PFSK-1 (cell line): ENCODE results near the gene RAB31.

ENCODE experiments used
- FOXP2 ChIP-seq: optimal IDR thresholded peaks from 2 replicates; pipeline ENCODE3; 2011; ENCODE audit warnings: borderline replicate concordance, control low read depth, inconsistent platforms; ENCODE audit not compliant: insufficient read depth; ENCODE audit errors: extremely low read length, extremely low read depth
- POLR2AphosphoS5 ChIP-seq: IDR thresholded peaks from 2 replicates; pipeline ENCODE4 v1.6.1; 2012; ENCODE audit warnings: low read depth, mild to moderate bottlenecking, control low read depth, low read length, moderate library complexity
- SIN3A ChIP-seq: IDR thresholded peaks from 2 replicates; pipeline ENCODE4 v1.6.1; 2012; ENCODE audit warnings: mild to moderate bottlenecking, low read length, moderate library complexity, borderline replicate concordance; ENCODE audit not compliant: insufficient read depth
- TAF1 ChIP-seq: IDR thresholded peaks from 2 replicates; pipeline ENCODE4 v1.6.1; 2012; ENCODE audit warnings: low read length, control low read depth, borderline replicate concordance; ENCODE audit not compliant: insufficient read depth
- TF ChIP-seq, protein P1 (sequence below), 2 experiments: IDR thresholded peaks; 2 replicates each; pipeline versions ENCODE4 v1.6.1 to v1.8.0; 2011 to 2012; ENCODE audit warnings: low read depth in 2 of 2, low read length in 2 of 2, control low read depth in 1 of 2, inconsistent platforms in 1 of 2, mild to moderate bottlenecking in 1 of 2, moderate library complexity in 1 of 2; ENCODE audit not compliant: insufficient read depth in 1 of 2

RAB31 gene

DNA sequence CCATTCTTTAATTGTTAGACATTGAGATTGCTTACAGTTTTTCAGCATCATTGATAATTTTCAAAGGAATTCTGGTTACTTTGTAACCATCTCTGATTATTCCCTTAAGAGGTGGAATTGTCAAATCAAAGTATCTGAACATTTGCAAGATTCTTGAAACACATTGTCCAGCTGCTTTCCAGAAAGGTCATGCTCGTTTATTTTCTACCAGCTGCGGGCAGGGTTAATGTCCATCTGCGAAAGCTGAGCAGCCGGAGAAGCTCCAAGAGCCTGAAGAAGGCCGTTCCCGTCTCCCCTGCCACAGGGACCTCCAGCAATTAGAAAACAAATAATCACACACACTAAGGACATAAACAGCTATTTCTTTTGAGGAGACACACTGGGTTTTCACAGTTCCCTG lies 101.6 kb downstream of the RAB31 start:
- TF ChIP-seq FOXP2 (no peak), SIN3A (no peak), TAF1 (no peak), POLR2AphosphoS5 (no peak)
- TF ChIP-seq, protein P1, sequence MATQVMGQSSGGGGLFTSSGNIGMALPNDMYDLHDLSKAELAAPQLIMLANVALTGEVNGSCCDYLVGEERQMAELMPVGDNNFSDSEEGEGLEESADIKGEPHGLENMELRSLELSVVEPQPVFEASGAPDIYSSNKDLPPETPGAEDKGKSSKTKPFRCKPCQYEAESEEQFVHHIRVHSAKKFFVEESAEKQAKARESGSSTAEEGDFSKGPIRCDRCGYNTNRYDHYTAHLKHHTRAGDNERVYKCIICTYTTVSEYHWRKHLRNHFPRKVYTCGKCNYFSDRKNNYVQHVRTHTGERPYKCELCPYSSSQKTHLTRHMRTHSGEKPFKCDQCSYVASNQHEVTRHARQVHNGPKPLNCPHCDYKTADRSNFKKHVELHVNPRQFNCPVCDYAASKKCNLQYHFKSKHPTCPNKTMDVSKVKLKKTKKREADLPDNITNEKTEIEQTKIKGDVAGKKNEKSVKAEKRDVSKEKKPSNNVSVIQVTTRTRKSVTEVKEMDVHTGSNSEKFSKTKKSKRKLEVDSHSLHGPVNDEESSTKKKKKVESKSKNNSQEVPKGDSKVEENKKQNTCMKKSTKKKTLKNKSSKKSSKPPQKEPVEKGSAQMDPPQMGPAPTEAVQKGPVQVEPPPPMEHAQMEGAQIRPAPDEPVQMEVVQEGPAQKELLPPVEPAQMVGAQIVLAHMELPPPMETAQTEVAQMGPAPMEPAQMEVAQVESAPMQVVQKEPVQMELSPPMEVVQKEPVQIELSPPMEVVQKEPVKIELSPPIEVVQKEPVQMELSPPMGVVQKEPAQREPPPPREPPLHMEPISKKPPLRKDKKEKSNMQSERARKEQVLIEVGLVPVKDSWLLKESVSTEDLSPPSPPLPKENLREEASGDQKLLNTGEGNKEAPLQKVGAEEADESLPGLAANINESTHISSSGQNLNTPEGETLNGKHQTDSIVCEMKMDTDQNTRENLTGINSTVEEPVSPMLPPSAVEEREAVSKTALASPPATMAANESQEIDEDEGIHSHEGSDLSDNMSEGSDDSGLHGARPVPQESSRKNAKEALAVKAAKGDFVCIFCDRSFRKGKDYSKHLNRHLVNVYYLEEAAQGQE (IDR thresholded peaks at IDR 0.05; ENCODE audit: insufficient read depth in 1 of 2, low read depth in 2 of 2, low read length in 2 of 2) = no peak

DNA sequence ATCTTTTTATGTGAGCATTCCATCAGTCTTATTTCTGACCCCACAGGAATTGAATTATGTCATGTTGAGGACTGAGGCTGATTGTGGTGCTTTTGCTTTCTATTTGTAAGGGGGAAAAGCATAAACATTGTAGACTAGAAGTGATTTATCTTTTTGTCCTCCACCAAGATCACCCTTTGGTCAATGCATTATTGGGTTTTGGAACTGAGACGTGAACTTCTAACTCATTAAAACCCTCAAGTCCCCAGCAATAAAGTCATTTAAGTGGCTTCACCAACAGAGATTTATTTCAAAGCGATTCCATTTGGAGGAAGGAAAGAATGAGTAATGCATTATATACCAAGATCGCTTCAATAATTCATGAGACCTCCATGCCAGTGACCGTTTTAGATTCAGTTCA lies 102.2 kb downstream of the RAB31 start:
- TF ChIP-seq TAF1 = no peak
- no peak for TF ChIP-seq SIN3A
- TF ChIP-seq FOXP2 = no peak
- no peak for TF ChIP-seq POLR2AphosphoS5
- TF ChIP-seq, protein P1 (IDR thresholded peaks at IDR 0.05; ENCODE audit: insufficient read depth in 1 of 2, low read depth in 2 of 2, low read length in 2 of 2) = no peak

- TF ChIP-seq TAF1 (no peak), FOXP2 (no peak), SIN3A (no peak), POLR2AphosphoS5 (no peak)
- TF ChIP-seq, protein P1 (IDR thresholded peaks at IDR 0.05; ENCODE audit: insufficient read depth in 1 of 2, low read depth in 2 of 2, low read length in 2 of 2) = no peak
These were observed 103.0 kb downstream of the RAB31 start for GRCh38 chr18:9810994-9811705.

DNA sequence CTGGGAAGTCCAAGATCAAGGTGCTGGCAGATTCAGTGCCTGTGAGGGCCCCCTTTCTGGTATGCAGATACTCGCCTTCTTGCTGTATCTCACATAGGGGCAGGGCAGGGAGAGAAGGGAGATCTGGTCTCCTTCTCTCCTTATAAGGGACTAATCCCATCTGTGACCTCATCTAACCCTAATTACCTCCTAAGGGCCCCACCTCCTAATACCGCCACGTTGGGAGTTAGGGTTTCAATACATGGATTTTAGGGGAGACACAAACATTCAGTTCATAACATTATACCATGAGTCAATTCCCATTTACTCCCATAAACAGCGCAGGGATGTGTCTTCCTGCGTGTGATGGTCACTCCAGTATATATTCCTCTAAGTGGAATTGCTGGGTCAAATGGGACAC lies 103.9 kb downstream of the RAB31 start:
- no peak for TF ChIP-seq SIN3A
- TF ChIP-seq TAF1 = no peak
- no peak for TF ChIP-seq POLR2AphosphoS5
- TF ChIP-seq, protein P1 (IDR thresholded peaks at IDR 0.05; ENCODE audit: insufficient read depth in 1 of 2, low read depth in 2 of 2, low read length in 2 of 2) = no peak
- TF ChIP-seq FOXP2 = no peak

- no peak for TF ChIP-seq SIN3A
These were observed 106.3 kb downstream of the RAB31 start for GRCh38 chr18:9814431-9814830.
